Thyroid gland (tissue), 4 donors: ENCODE results near the gene CHSY1. TPM values are rescaled to one million over a fixed set of nuclear protein-coding genes. Genes with fewer than 3 reads are reported as not detected.

Experiments
- DNase-seq, 2 donors: peaks; one replicate each; pipeline ENCODE4 v3.0.0-alpha.2; 2019
- H3K27ac ChIP-seq, 3 donors: fragments of 200-600 bp; sonication (generic); 1 replicate in 2 of 3; 2 replicates in 1 of 3; pipeline ENCODE4 v1.5.1; 2016 to 2019; ENCODE audit warnings: mild to moderate bottlenecking in 1 of 3, moderate library complexity in 1 of 3
- H3K27me3 ChIP-seq: fragments of 200-600 bp; sonication (generic); one replicate; pipeline ENCODE4 v1.5.1; 2019
- H3K36me3 ChIP-seq, 2 donors: fragments of 200-600 bp; sonication (generic); one replicate each; pipeline ENCODE4 v1.5.1; 2016 to 2019
- H3K4me1 ChIP-seq, 2 donors: fragments of 200-600 bp; sonication (generic); one replicate each; pipeline ENCODE4 v1.5.1; 2017 to 2019
- H3K4me3 ChIP-seq, 3 donors: fragments of 200-600 bp; sonication (generic); replicated peaks in 1 of 3; 1 replicate in 2 of 3; 2 replicates in 1 of 3; pipeline ENCODE4 v1.5.1; 2016; ENCODE audit warnings: mild to moderate bottlenecking in 1 of 3
- H3K9me3 ChIP-seq: fragments of 200-600 bp; sonication (generic); one replicate; pipeline ENCODE4 v1.5.1; 2017
- CTCF ChIP-seq, 6 experiments: fragments of 200-600 bp in 3 of 6; fragments of 450-650 bp in 3 of 6; sonication (generic) in 3 of 6; IDR thresholded peaks; one replicate each; pipeline ENCODE4 v1.5.1; 2016 to 2019; ENCODE audit warnings: antibody characterized with exemption in 6 of 6, mild to moderate bottlenecking in 2 of 6, inconsistent platforms in 1 of 6, moderate library complexity in 1 of 6
- POLR2A ChIP-seq, 2 donors: fragments of 450-650 bp; IDR thresholded peaks; one replicate each; pipeline ENCODE4 v1.6.1; 2017; ENCODE audit warnings: antibody characterized with exemption in 2 of 2, mild to moderate bottlenecking in 2 of 2, moderate library complexity in 1 of 2
- WGBS, 2 donors: methylation state at CpG; one replicate each; pipeline ENCODE4 v1.1.5; 2017; 5-methylcytosine and 5-hydroxymethylcytosine counted together
- intact Hi-C: fragments of 100-400 bp; cut with DNase I; formaldehyde crosslinking; loops from one replicate; pipeline ENCODE4 v1.15.1; 2023
- total RNA-seq, 4 donors: library from RNA; depleted of rRNA; stranded (reverse); fragments of >200 nt; gene quantifications; one replicate each; pipeline ENCODE4 v1.2.3, GENCODE V29; 2016

CHSY1 gene
- total RNA-seq, 4 donors from 2014 or later, result 13.8 to 26.6 (median 18.5) TPM

- DNase-seq, result no peak
- Histone ChIP-seq H3K9me3 (no peaks in the 10 kb centered on the region), H3K4me1 (peaks cover 3 to 7% of the 10 kb centered on the region in 2 donors), H3K27ac (no peak overlapping the region), H3K4me3 (no peak overlapping the region), H3K36me3 (no peaks in the 10 kb centered on the region), H3K27me3 (no peaks in the 10 kb centered on the region)
- 71 to 80% methylated on average over 5 of the region's 5 CpGs for WGBS, 2 donors
- intact Hi-C loops, result loop anchor here (10.0 kb wide), 1 partner anchor 340 kb away; the partner anchor contains the start of gene LRRK1
- TF ChIP-seq POLR2A (IDR thresholded peaks at IDR 0.05) (no peak), CTCF (IDR thresholded peaks at IDR 0.05) (no peak)
Observed at GRCh38 chr15:101255051-101255395, 3.2 kb upstream of the CHSY1 start.

- Histone ChIP-seq H3K27ac (no peak overlapping the region), H3K4me3 (no peak overlapping the region), H3K9me3 (no peaks in the 10 kb centered on the region), H3K27me3 (no peaks in the 10 kb centered on the region), H3K36me3 (no peaks in the 10 kb centered on the region), H3K4me1 (peaks cover 3 to 13% of the 10 kb centered on the region in 2 donors)
- intact Hi-C loops, result loop anchor here (10.0 kb wide), 1 partner anchor 340 kb away; the partner anchor contains the start of gene LRRK1
- DNase-seq, result no peak
- TF ChIP-seq CTCF (IDR thresholded peaks at IDR 0.05), result no peak
- TF ChIP-seq POLR2A (IDR thresholded peaks at IDR 0.05), result no peak
- 87 to 92% methylated on average over 11 of the region's 11 CpGs for WGBS, 2 donors
Observed at GRCh38 chr15:101254157-101255050, 2.6 kb upstream of the CHSY1 start.

GRCh38 chr15:101252836-101253235 is 988 bp upstream of the CHSY1 start:
- TF ChIP-seq POLR2A (IDR thresholded peaks at IDR 0.05), result no peak
- TF ChIP-seq CTCF (IDR thresholded peaks at IDR 0.05), result no peak
- peak overlapping the region; percentile 60 to 86 (median 63) for H3K4me3 ChIP-seq
- intact Hi-C loops, result loop anchor here (10.0 kb wide), 1 partner anchor 338 kb away; the partner anchor contains the start of gene LRRK1
- H3K36me3 ChIP-seq, result no peaks in the 10 kb centered on the region
- WGBS, 2 donors, result 52 to 59% methylated on average over 3 of the region's 3 CpGs
- no peaks in the 10 kb centered on the region for H3K27me3 ChIP-seq
- H3K4me1 ChIP-seq, result peaks cover 8 to 21% of the 10 kb centered on the region in 2 donors
- DNase-seq, result no peak
- no peaks in the 10 kb centered on the region for H3K9me3 ChIP-seq
- H3K27ac ChIP-seq, result peak overlapping the region in 2 of 3 donors; percentile 71 to 82

GRCh38 chr15:101250873-101251829 is 697 bp downstream of the CHSY1 start:
- Histone ChIP-seq H3K27ac (peak overlapping the region; percentile 62 to 82 (median 81)), H3K4me1 (peaks cover 9 to 21% of the 10 kb centered on the region in 2 donors), H3K9me3 (no peaks in the 10 kb centered on the region), H3K4me3 (peak overlapping the region; percentile 42 to 78 (median 64)), H3K27me3 (no peaks in the 10 kb centered on the region), H3K36me3 (no peaks in the 10 kb centered on the region)
- DNase-seq, result peak; percentile 44 to 56
- peak in 1 of 2 donors; percentile 39 for TF ChIP-seq POLR2A (IDR thresholded peaks at IDR 0.05)
- no peak for TF ChIP-seq CTCF (IDR thresholded peaks at IDR 0.05)
- WGBS, 2 donors, result 0% methylated on average over 3 to 27 of the region's 150 CpGs
- intact Hi-C loops, result loop anchor here (10.0 kb wide), 1 partner anchor 336 kb away; the partner anchor contains the start of gene LRRK1
